ENCODE data around the gene MCEE.

MCEE gene

GRCh38 chr2:71064110-71064611 lies 65.9 kb downstream of the MCEE start:
- Histone ChIP-seq H3K4me2 (peak overlapping the region; percentile 48 to 98 (median 91)), H3K36me3 (peaks cover 0 to 2% (median 0%) of the 10 kb centered on the region in 11 experiments; a peak in 3 of 22 replicates), H4K20me1 (peaks cover 0 to 7% (median 0%) of the 10 kb centered on the region in 11 experiments; a peak in 7 of 22 replicates), H3K9me3 (replicated peaks in 1 of 11) (no peaks in the 10 kb centered on the region), H3K9ac (peak overlapping the region; percentile 51 to 97 (median 84); a peak in 20 of 22 replicates), H3K27ac (peak overlapping the region; percentile 75 to 100 (median 95)), H3K27me3 (no peaks in the 10 kb centered on the region), H3K4me3 (peak overlapping the region in 7 of 10 experiments; percentile 31 to 70 (median 59); a peak in 13 of 20 replicates), H3K4me1 (peaks cover 33 to 80% (median 67%) of the 10 kb centered on the region in 10 experiments)
- TF ChIP-seq Cebpa-rat (IDR thresholded peaks at IDR 0.05): no peak

DNA sequence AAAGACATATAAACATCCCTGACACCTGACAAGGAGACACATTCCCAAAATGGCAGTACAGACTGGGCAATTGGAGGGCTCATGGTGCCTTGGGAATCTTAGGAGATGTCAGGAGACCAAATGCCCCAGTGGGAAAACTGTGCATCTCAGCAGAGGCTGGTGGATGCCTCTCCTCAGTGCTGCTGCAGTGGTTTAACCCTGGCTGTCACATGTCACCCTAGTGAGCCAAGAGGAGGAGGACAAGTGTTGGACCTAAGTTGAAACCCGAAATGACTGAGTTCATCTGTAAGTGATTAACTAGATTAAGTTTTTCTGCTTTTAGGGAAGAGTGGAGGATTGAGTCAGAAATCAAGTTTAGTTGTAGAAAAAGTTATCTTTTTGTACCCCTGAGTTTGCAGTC lies 66.8 kb downstream of the MCEE start:
- Histone ChIP-seq H3K9me3 (replicated peaks in 1 of 11) (no peaks in the 10 kb centered on the region), H3K4me2 (peak overlapping the region in 8 of 11 experiments; percentile 76 to 98 (median 96); a peak in 15 of 22 replicates), H3K27me3 (no peaks in the 10 kb centered on the region), H3K9ac (peak overlapping the region in 7 of 11 experiments; percentile 75 to 97 (median 90); a peak in 12 of 22 replicates), H3K4me1 (peaks cover 28 to 80% (median 66%) of the 10 kb centered on the region in 10 experiments), H3K27ac (peak overlapping the region in 9 of 11 experiments; percentile 87 to 100 (median 96); a peak in 17 of 22 replicates), H3K36me3 (peaks cover 0 to under 1% (median 0%) of the 10 kb centered on the region in 11 experiments; a peak in 1 of 22 replicates), H3K4me3 (peak overlapping the region in 6 of 10 experiments; percentile 37 to 70 (median 59); a peak in 11 of 20 replicates), H4K20me1 (no peaks in the 10 kb centered on the region)
- TF ChIP-seq Cebpa-rat (IDR thresholded peaks at IDR 0.05): no peak

DNA sequence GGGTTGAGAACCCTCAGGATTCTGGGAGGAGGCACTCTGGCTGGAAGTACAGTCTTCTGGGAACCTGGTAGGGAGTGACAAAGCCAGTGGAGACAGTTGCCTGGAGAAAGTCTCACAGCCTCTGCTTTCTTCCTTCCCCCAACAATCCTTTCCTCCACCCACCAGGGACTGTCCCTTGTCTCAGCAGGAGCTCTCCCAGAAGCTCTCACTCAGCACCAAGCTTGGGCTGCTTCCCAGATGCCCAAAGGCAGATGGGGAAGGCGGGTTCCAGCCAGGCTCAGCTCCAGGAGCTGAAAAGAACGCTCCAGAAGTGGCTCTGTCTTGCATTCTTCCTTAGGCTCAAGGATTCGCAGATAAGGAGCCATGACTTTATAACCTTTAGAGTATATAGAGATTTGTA lies 69.2 kb downstream of the MCEE start:
- H3K4me3 ChIP-seq: no peak overlapping the region
- H3K4me2 ChIP-seq: peak overlapping the region in 5 of 11 experiments; percentile 59 to 97 (median 96); a peak in 10 of 22 replicates
- H4K20me1 ChIP-seq: no peaks in the 10 kb centered on the region
- no peaks in the 10 kb centered on the region for H3K9me3 ChIP-seq (replicated peaks in 1 of 11)
- H3K9ac ChIP-seq: peak overlapping the region in 2 of 11 experiments; percentile 20 to 37; a peak in 3 of 22 replicates
- H3K4me1 ChIP-seq: peaks cover 18 to 58% (median 44%) of the 10 kb centered on the region in 10 experiments
- H3K27ac ChIP-seq: peak overlapping the region in 5 of 11 experiments; percentile 17 to 42 (median 35); a peak in 7 of 22 replicates
- TF ChIP-seq Cebpa-rat (IDR thresholded peaks at IDR 0.05): no peak
- peaks cover 0 to 4% (median 0%) of the 10 kb centered on the region in 11 experiments; a peak in 1 of 22 replicates for H3K36me3 ChIP-seq
- no peaks in the 10 kb centered on the region for H3K27me3 ChIP-seq

DNA sequence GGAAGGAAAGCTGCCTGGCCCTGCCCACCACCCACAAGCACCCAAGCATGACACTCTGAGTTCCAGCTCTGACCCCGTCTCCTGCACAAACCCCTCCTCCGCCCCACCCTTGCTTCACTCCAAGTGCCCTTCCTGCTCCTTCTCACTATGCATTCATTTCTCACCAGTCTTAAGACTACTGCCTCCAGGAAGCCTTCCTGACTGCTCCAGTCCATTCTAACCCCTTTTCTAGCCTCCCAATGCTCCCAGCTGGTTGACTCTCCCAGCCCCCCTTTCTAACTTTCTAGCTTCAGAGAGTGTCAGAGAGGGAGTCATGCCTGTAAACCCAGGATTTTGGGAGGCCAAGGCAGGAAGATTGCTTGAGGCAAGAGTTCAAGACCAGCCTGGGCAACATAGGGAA lies 69.8 kb downstream of the MCEE start:
- Histone ChIP-seq H3K9me3 (replicated peaks in 1 of 11) (no peaks in the 10 kb centered on the region), H4K20me1 (no peaks in the 10 kb centered on the region), H3K27ac (peak overlapping the region in 4 of 11 experiments; percentile 17 to 42 (median 30); a peak in 3 of 22 replicates), H3K4me2 (peak overlapping the region in 6 of 11 experiments; percentile 5 to 97 (median 78); a peak in 10 of 22 replicates), H3K27me3 (no peaks in the 10 kb centered on the region), H3K36me3 (peaks cover 0 to 4% (median 0%) of the 10 kb centered on the region in 11 experiments; a peak in 1 of 22 replicates), H3K4me1 (peaks cover 11 to 53% (median 38%) of the 10 kb centered on the region in 10 experiments), H3K9ac (peak overlapping the region in 2 of 11 experiments; percentile 9 to 20; a peak in 1 of 22 replicates), H3K4me3 (no peak overlapping the region)
- TF ChIP-seq Cebpa-rat (IDR thresholded peaks at IDR 0.05): no peak

All from BLaER1 treated with 17β-estradiol and CSF1 and Interleukin-3, amounts not matched to agents 10 nM and 100 nM (cell line).